Neural progenitor cell (in vitro differentiated cells): ENCODE data around the gene SYTL1. TPM values are rescaled to one million over a fixed set of nuclear protein-coding genes. Genes with fewer than 3 reads are reported as not detected.

ENCODE experiments used
- DNase-seq: peaks from one replicate; pipeline ENCODE4 v3.0.0-alpha.2; 2016; ENCODE audit warnings: low spot score
- H2AFZ ChIP-seq: fragments of 200-600 bp; sonication (generic); replicated peaks from 2 replicates; pipeline ENCODE4 v1.6.1; 2016; ENCODE audit warnings: antibody characterized with exemption
- H3F3A ChIP-seq: fragments of 200-600 bp; sonication (generic); 2 replicates; pipeline ENCODE4 v1.6.1; 2016; ENCODE audit warnings: antibody characterized with exemption, low read depth
- H3K27ac ChIP-seq: fragments of 200-600 bp; sonication (generic); 2 replicates; pipeline ENCODE4 v1.5.1; 2016; ENCODE audit warnings: mild to moderate bottlenecking
- H3K27me3 ChIP-seq: fragments of 200-600 bp; sonication (generic); 2 replicates; pipeline ENCODE4 v1.6.1; 2016; ENCODE audit warnings: mild to moderate bottlenecking, moderate library complexity
- H3K36me3 ChIP-seq: fragments of 200-600 bp; sonication (generic); 2 replicates; pipeline ENCODE4 v1.5.1; 2016
- H3K4me1 ChIP-seq: fragments of 200-600 bp; sonication (generic); 2 replicates; pipeline ENCODE4 v1.6.1; 2016; ENCODE audit warnings: mixed run types
- H3K4me2 ChIP-seq: fragments of 200-600 bp; sonication (generic); 2 replicates; pipeline ENCODE4 v1.6.1; 2016
- H3K4me3 ChIP-seq: fragments of 200-600 bp; sonication (generic); 2 replicates; pipeline ENCODE4 v1.5.1; 2016
- H3K79me2 ChIP-seq: fragments of 200-600 bp; sonication (generic); 2 replicates; pipeline ENCODE4 v1.6.1; 2016; ENCODE audit warnings: low read depth
- H3K9ac ChIP-seq: fragments of 200-600 bp; sonication (generic); 2 replicates; pipeline ENCODE4 v1.6.1; 2016
- H3K9me3 ChIP-seq: fragments of 200-600 bp; sonication (generic); 2 replicates; pipeline ENCODE4 v1.5.1; 2016; ENCODE audit warnings: low read depth
- H4K20me1 ChIP-seq: fragments of 200-600 bp; sonication (generic); 2 replicates; pipeline ENCODE4 v1.6.1; 2016; ENCODE audit warnings: low read depth
- H3K27ac Mint-ChIP-seq: 3 replicates; pipeline ENCODE4 v1.8.0; 2021; ENCODE audit warnings: mixed read lengths
- H3K27me3 Mint-ChIP-seq: 2 replicates; pipeline ENCODE4 v1.8.0; 2022; ENCODE audit warnings: low read depth, mild to moderate bottlenecking, inconsistent platforms, moderate library complexity, mixed read lengths; ENCODE audit not compliant: insufficient read depth
- H3K36me3 Mint-ChIP-seq: 3 replicates; pipeline ENCODE4 v1.8.0; 2021; ENCODE audit warnings: mixed read lengths
- H3K4me1 Mint-ChIP-seq: 3 replicates; pipeline ENCODE4 v1.8.0; 2021; ENCODE audit warnings: mixed read lengths
- H3K4me3 Mint-ChIP-seq: 3 replicates; pipeline ENCODE4 v1.8.0; 2021; ENCODE audit warnings: mild to moderate bottlenecking, moderate library complexity, mixed read lengths
- H3K9me3 Mint-ChIP-seq: 3 replicates; pipeline ENCODE4 v1.8.0; 2020; ENCODE audit warnings: mixed read lengths
- EZH2 ChIP-seq: fragments of 200-600 bp; sonication (generic); IDR thresholded peaks from 2 replicates; pipeline ENCODE4 v1.6.1; 2017; ENCODE audit warnings: antibody characterized with exemption, mild to moderate bottlenecking, moderate library complexity
- EZH2phosphoT487 ChIP-seq: fragments of 200-600 bp; sonication (generic); IDR thresholded peaks from 2 replicates; pipeline ENCODE4 v1.6.1; 2017; ENCODE audit warnings: antibody characterized with exemption
- total RNA-seq: library from RNA; depleted of rRNA; stranded (reverse); fragments of >200 nt; gene quantifications from 2 replicates; pipeline ENCODE4 v1.2.3, GENCODE V29; 2015; ENCODE audit warnings: low replicate concordance
- TF ChIP-seq, protein P1 (sequence below): fragments of 200-600 bp; sonication (generic); IDR thresholded peaks from 2 replicates; pipeline ENCODE4 v1.5.1; 2017; ENCODE audit warnings: antibody characterized with exemption, mild to moderate bottlenecking

Gene SYTL1
- total RNA-seq, 1 donor from 2014 or later: 5.7 TPM

DNA sequence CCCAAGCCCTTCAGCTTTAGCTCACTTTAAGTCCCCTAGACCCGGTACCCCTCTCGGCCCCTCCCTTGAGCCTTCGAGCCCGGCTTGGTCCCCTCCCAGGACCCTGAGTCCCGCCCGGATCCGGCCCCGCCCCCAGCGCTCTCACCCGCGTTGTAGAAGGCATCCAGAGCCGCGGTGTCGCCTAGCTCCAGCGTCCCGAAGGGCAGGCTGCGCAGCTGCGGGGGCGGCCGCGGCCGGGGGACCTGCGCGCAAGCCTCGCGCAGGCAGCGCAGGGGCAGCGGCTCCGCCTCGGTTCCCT is 24.2 kb downstream of the SYTL1 start:
- H3K9me3 Mint-ChIP-seq: no peaks in the 10 kb centered on the region
- Histone ChIP-seq H3K4me1 (peaks cover 26% of the 10 kb centered on the region), H3K36me3 (no peaks in the 10 kb centered on the region), H3K79me2 (no peaks in the 10 kb centered on the region), H2AFZ (peak overlapping the region; percentile 84), H3K27me3 (peaks cover 19% of the 10 kb centered on the region), H3F3A (peaks cover 50% of the 10 kb centered on the region), H3K27ac (peak overlapping the region; percentile 48), H4K20me1 (peaks cover 20% of the 10 kb centered on the region), H3K4me2 (peak overlapping the region; percentile 92), H3K9me3 (no peaks in the 10 kb centered on the region), H3K4me3 (peak overlapping the region; percentile 65), H3K9ac (no peak overlapping the region)
- peak overlapping the region; percentile 94 for H3K4me3 Mint-ChIP-seq
- H3K4me1 Mint-ChIP-seq: peaks cover 46% of the 10 kb centered on the region
- DNase-seq: peak; percentile 95
- peak overlapping the region; percentile 91 for H3K27ac Mint-ChIP-seq
- peaks cover 2% of the 10 kb centered on the region for H3K36me3 Mint-ChIP-seq
- TF ChIP-seq EZH2phosphoT487 (no peak), EZH2 (no peak)
- TF ChIP-seq, protein P1, sequence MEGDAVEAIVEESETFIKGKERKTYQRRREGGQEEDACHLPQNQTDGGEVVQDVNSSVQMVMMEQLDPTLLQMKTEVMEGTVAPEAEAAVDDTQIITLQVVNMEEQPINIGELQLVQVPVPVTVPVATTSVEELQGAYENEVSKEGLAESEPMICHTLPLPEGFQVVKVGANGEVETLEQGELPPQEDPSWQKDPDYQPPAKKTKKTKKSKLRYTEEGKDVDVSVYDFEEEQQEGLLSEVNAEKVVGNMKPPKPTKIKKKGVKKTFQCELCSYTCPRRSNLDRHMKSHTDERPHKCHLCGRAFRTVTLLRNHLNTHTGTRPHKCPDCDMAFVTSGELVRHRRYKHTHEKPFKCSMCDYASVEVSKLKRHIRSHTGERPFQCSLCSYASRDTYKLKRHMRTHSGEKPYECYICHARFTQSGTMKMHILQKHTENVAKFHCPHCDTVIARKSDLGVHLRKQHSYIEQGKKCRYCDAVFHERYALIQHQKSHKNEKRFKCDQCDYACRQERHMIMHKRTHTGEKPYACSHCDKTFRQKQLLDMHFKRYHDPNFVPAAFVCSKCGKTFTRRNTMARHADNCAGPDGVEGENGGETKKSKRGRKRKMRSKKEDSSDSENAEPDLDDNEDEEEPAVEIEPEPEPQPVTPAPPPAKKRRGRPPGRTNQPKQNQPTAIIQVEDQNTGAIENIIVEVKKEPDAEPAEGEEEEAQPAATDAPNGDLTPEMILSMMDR: no peak
- peaks cover 15% of the 10 kb centered on the region for H3K27me3 Mint-ChIP-seq

DNA sequence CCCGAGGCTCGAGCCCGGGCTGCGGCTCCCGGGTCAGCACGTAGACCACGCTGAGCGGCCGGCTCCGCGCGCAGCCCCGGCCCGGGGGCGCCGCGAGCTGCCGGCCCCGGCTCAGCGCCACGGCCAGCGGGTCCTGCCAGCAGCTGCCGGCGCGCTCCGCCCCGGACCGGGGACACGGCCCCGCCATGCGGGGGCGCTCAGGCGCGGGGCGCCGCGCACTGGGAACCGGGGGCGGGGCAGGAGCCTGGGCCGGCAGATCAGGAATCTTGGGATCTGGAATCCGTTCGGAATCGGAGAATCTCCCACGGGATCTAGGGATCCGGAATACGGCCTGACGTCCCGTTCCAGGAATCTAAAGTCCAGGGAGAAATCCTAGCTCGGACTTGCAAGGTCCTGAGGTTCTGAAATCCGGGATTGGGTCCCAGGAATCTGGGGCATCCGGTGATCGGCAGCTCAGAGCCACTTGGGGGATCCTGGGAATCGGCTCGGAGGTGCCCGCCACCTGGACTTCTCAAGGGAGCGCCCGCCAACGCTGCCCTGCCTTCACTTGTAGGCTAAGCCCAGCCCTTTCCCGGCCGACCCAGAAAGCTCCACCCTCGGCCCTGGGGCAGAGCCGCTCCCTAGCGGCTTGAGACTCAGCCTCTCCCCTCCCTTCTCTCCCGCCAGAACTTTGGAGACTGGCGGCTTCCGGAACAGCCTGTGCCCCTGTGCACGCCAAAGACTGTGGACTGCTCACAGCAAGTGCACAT is 24.8 kb downstream of the SYTL1 start, which contains the start of gene MAP3K6:
MAP3K6 (minus strand) TSS at position 551 of the 749 bp plus-strand sequence; CDS start at position 187, 364 bp downstream.
- peak within 1 kb of the TSS; percentile 92 for H2AFZ ChIP-seq
- H3K4me2 ChIP-seq: peak within 1 kb of the TSS; percentile 92
- peak within 1 kb of the TSS; percentile 94 for H3K4me3 Mint-ChIP-seq
- no peak within 1 kb of the TSS for H3K9ac ChIP-seq
- H3K36me3 ChIP-seq: no peaks in the 10 kb centered on the region
- H3K4me1 ChIP-seq: peaks cover 26% of the 10 kb centered on the region
- peaks cover 15% of the 10 kb centered on the region for H3K27me3 Mint-ChIP-seq
- H3F3A ChIP-seq: peaks cover 50% of the 10 kb centered on the region
- H3K27ac Mint-ChIP-seq: peak within 1 kb of the TSS; percentile 93
- peak within 1 kb of the TSS; percentile 48 for H3K27ac ChIP-seq
- peak; percentile 89 for DNase-seq
- no peaks in the 10 kb centered on the region for H3K79me2 ChIP-seq
- no peaks in the 10 kb centered on the region for H3K9me3 ChIP-seq
- H3K36me3 Mint-ChIP-seq: peaks cover 2% of the 10 kb centered on the region
- peak within 1 kb of the TSS; percentile 65 for H3K4me3 ChIP-seq
- no peaks in the 10 kb centered on the region for H3K9me3 Mint-ChIP-seq
- H3K4me1 Mint-ChIP-seq: peaks cover 46% of the 10 kb centered on the region
- TF ChIP-seq, protein P1: peak; percentile 51
- no peak for TF ChIP-seq EZH2phosphoT487
- peaks cover 14% of the 10 kb centered on the region for H3K27me3 ChIP-seq
- H4K20me1 ChIP-seq: peaks cover 20% of the 10 kb centered on the region

DNA sequence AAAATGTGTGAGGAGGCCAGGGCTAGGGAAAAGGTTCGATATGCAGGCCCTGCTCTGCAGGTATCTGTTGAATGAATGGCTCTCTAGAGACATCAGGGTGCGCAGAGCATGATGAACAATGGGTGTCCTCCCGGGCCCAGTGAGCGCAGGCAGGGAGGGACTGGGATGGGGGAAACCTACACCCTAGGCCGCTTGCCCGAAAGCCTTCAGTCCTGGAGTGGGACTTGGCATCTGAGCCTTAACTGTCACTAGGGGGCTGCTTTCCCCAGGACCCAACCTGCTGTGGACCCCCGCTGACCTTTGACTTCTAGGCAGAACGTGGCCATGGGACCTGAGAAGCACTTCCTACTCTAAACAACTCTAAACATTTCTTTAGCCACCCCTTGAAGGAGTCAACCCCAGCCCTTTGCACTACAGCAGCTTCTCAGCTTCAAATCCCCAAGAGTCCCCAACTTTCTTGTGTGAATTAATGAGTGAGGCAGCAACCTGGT is 25.4 kb downstream of the SYTL1 start:
- H3K4me3 ChIP-seq: peak overlapping the region; percentile 65
- peak overlapping the region; percentile 92 for H3K4me2 ChIP-seq
- peaks cover 15% of the 10 kb centered on the region for H3K27me3 Mint-ChIP-seq
- no peak for DNase-seq
- peaks cover 8% of the 10 kb centered on the region for H3K27me3 ChIP-seq
- TF ChIP-seq, protein P1: no peak
- TF ChIP-seq EZH2 (no peak), EZH2phosphoT487 (no peak)
- H2AFZ ChIP-seq: peak overlapping the region; percentile 92
- no peaks in the 10 kb centered on the region for H3K36me3 ChIP-seq
- H3K27ac ChIP-seq: no peak overlapping the region
- no peak overlapping the region for H3K9ac ChIP-seq
- peaks cover 20% of the 10 kb centered on the region for H4K20me1 ChIP-seq
- no peaks in the 10 kb centered on the region for H3K79me2 ChIP-seq
- peak overlapping the region; percentile 93 for H3K27ac Mint-ChIP-seq
- peaks cover 26% of the 10 kb centered on the region for H3K4me1 ChIP-seq
- no peaks in the 10 kb centered on the region for H3K9me3 ChIP-seq
- H3F3A ChIP-seq: peaks cover 50% of the 10 kb centered on the region
- H3K4me1 Mint-ChIP-seq: peaks cover 46% of the 10 kb centered on the region
- peaks cover 2% of the 10 kb centered on the region for H3K36me3 Mint-ChIP-seq
- H3K4me3 Mint-ChIP-seq: peak overlapping the region; percentile 86
- H3K9me3 Mint-ChIP-seq: no peaks in the 10 kb centered on the region
